GM20000 (cell line): ENCODE data around the gene CD22.
A peak's percentile ranks its signal among the peaks of the same experiment; 100 is the strongest.
"Not testable (repeated sequence)": the region's sequence is repeated elsewhere in the genome, so short reads cannot be mapped to it uniquely, and the experiment has no call there.

Source experiments
- DNase-seq: peaks from one replicate; pipeline ENCODE4 v3.0.0; 2012; ENCODE audit warnings: low spot score
- CTCF ChIP-seq: IDR thresholded peaks from 2 replicates; pipeline ENCODE4 v1.5.1; 2012; ENCODE audit warnings: mild to moderate bottlenecking, control low read depth; ENCODE audit errors: extremely low read depth, missing control alignments

Gene CD22

GRCh38 chr19:35357867-35358573 is 29.0 kb downstream of the CD22 start, which contains the start of gene FFAR3:
TSS of gene FFAR3 (plus strand) at chr19:35358460. CDS start at chr19:35358891, 431 bp downstream.
- no peak for DNase-seq
- no peak for TF ChIP-seq CTCF

GRCh38 chr19:35358834-35359233 is 29.8 kb downstream of the CD22 start:
- not testable (repeated sequence) for DNase-seq
- peak; percentile 6 for TF ChIP-seq CTCF

- DNase-seq: not testable (repeated sequence)
Observed at GRCh38 chr19:35359395-35359794, 30.4 kb downstream of the CD22 start.

- DNase-seq: not testable (repeated sequence)
Observed at GRCh38 chr19:35360081-35360480, 31.1 kb downstream of the CD22 start.

- DNase-seq: no peak
- no peak for TF ChIP-seq CTCF
Observed at GRCh38 chr19:35360880-35361420, 32.0 kb downstream of the CD22 start.

GRCh38 chr19:35362261-35363000 is 33.4 kb downstream of the CD22 start:
- DNase-seq: no peak
- TF ChIP-seq CTCF: no peak

GRCh38 chr19:35363001-35363590 is 34.1 kb downstream of the CD22 start:
- no peak for TF ChIP-seq CTCF
- no peak for DNase-seq

- TF ChIP-seq CTCF: no peak
- no peak for DNase-seq
Observed at GRCh38 chr19:35363711-35364425, 34.9 kb downstream of the CD22 start.
